Measurements from ENCODE around the gene AGPAT3.

The AGPAT3 gene

GRCh38 chr21:43835861-43836260, 29.2 kb upstream of the AGPAT3 start:
- ChIA-PET CTCF (no interaction called here), POLR2A (no interaction called here)
- Histone ChIP-seq H3K4me3 (ENCODE audit: low read depth, low read length) (no peak overlapping the region), H3K4me1 (ENCODE audit: control insufficient read depth, insufficient read depth, low read length) (no peaks in the 10 kb centered on the region), H3K9me3 (ENCODE audit: control insufficient read depth, insufficient read depth, low read depth, low read length) (no peaks in the 10 kb centered on the region), H3K36me3 (ENCODE audit: control insufficient read depth in 2 of 2, insufficient read depth in 1 of 2, low read length in 2 of 2) (no peaks in the 10 kb centered on the region), H3K27ac (ENCODE audit: extremely low read depth, low read depth, low read length) (no peak overlapping the region)
- TF ChIP-seq YY2 (tag by site-specific recombination; IDR thresholded peaks at IDR 0.05) (no peak), GLI2 (tag by site-specific recombination; IDR thresholded peaks at IDR 0.05; ENCODE audit: borderline replicate concordance, low read depth) (no peak), ZBTB7A (tag by site-specific recombination; IDR thresholded peaks at IDR 0.05; ENCODE audit: low read depth) (no peak), ZBTB17 (tag by site-specific recombination; IDR thresholded peaks at IDR 0.05) (no peak), ZNF2 (tag by site-specific recombination; IDR thresholded peaks at IDR 0.05) (no peak), KLF7 (tag by site-specific recombination; IDR thresholded peaks at IDR 0.05; ENCODE audit: borderline replicate concordance) (no peak), RBAK (tag by site-specific recombination; IDR thresholded peaks at IDR 0.05) (no peak), ZNF423 (tag by site-specific recombination; IDR thresholded peaks at IDR 0.05) (no peak), ZNF324 (tag by site-specific recombination; IDR thresholded peaks at IDR 0.05) (no peak), KLF1 (tag by site-specific recombination; IDR thresholded peaks at IDR 0.05) (no peak), ZNF792 (tag by site-specific recombination; IDR thresholded peaks at IDR 0.05) (no peak), ZBTB8A (tag by site-specific recombination; IDR thresholded peaks at IDR 0.05) (no peak), ZNF830 (tag by site-specific recombination; IDR thresholded peaks at IDR 0.05; ENCODE audit: low read depth) (no peak), GLI4 (tag by site-specific recombination; IDR thresholded peaks at IDR 0.05) (no peak), SALL2 (tag by site-specific recombination; IDR thresholded peaks at IDR 0.05; ENCODE audit: borderline replicate concordance) (no peak), ZNF211 (tag by site-specific recombination; IDR thresholded peaks at IDR 0.05; ENCODE audit: low read depth) (no peak)
- TF ChIP-seq, protein P1, sequence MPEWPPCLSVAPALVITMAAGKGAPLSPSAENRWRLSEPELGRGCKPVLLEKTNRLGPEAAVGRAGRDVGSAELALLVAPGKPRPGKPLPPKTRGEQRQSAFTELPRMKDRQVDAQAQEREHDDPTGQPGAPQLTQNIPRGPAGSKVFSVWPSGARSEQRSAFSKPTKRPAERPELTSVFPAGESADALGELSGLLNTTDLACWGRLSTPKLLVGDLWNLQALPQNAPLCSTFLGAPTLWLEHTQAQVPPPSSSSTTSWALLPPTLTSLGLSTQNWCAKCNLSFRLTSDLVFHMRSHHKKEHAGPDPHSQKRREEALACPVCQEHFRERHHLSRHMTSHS (tag by site-specific recombination; IDR thresholded peaks at IDR 0.05) = no peak
- TF ChIP-seq, protein P2, sequence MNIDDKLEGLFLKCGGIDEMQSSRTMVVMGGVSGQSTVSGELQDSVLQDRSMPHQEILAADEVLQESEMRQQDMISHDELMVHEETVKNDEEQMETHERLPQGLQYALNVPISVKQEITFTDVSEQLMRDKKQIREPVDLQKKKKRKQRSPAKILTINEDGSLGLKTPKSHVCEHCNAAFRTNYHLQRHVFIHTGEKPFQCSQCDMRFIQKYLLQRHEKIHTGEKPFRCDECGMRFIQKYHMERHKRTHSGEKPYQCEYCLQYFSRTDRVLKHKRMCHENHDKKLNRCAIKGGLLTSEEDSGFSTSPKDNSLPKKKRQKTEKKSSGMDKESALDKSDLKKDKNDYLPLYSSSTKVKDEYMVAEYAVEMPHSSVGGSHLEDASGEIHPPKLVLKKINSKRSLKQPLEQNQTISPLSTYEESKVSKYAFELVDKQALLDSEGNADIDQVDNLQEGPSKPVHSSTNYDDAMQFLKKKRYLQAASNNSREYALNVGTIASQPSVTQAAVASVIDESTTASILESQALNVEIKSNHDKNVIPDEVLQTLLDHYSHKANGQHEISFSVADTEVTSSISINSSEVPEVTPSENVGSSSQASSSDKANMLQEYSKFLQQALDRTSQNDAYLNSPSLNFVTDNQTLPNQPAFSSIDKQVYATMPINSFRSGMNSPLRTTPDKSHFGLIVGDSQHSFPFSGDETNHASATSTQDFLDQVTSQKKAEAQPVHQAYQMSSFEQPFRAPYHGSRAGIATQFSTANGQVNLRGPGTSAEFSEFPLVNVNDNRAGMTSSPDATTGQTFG (tag by site-specific recombination; IDR thresholded peaks at IDR 0.05; ENCODE audit: borderline replicate concordance) = no peak

DNA sequence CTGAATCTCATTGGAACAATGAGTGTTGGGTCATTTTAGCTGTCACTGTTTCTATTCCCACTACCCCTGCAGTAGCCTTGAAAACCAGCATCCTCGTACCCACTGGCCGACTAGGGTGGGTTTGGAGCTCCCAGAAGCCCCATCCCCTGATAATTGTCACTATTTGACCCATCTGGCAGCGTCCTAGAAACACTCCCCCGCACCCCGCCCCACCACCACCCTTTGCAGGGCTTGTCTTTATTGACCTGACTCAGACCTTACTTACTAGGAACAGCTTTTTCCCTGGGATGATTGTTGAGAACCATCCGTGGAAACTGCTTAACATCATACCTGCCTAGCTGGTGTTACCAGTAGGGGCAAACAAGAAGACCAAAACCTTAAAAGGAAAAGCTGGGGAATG, 28.4 kb upstream of the AGPAT3 start:
- ChIA-PET POLR2A (no interaction called here), CTCF (interaction anchor here (0.6 to 1.5 kb wide), 3 partner anchors 14 to 139 kb away, joined by 3 to 5 read pairs (median 3); no protein-coding TSS in a partner anchor)
- Histone ChIP-seq H3K27ac (ENCODE audit: extremely low read depth, low read depth, low read length) (no peak overlapping the region), H3K4me3 (ENCODE audit: low read depth, low read length) (no peak overlapping the region), H3K36me3 (ENCODE audit: control insufficient read depth in 2 of 2, insufficient read depth in 1 of 2, low read length in 2 of 2) (no peaks in the 10 kb centered on the region), H3K9me3 (ENCODE audit: control insufficient read depth, insufficient read depth, low read depth, low read length) (no peaks in the 10 kb centered on the region), H3K4me1 (ENCODE audit: control insufficient read depth, insufficient read depth, low read length) (no peaks in the 10 kb centered on the region)
- TF ChIP-seq, protein P3, sequence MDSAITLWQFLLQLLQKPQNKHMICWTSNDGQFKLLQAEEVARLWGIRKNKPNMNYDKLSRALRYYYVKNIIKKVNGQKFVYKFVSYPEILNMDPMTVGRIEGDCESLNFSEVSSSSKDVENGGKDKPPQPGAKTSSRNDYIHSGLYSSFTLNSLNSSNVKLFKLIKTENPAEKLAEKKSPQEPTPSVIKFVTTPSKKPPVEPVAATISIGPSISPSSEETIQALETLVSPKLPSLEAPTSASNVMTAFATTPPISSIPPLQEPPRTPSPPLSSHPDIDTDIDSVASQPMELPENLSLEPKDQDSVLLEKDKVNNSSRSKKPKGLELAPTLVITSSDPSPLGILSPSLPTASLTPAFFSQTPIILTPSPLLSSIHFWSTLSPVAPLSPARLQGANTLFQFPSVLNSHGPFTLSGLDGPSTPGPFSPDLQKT (IDR thresholded peaks at IDR 0.05; ENCODE audit: borderline replicate concordance, low read depth, low read length) = no peak
- TF ChIP-seq WT1 (tag by site-specific recombination; IDR thresholded peaks at IDR 0.05) (no peak), SETDB1 (IDR thresholded peaks at IDR 0.05; ENCODE audit: insufficient read length, low read length) (no peak), ZNF510 (tag by site-specific recombination; IDR thresholded peaks at IDR 0.05; ENCODE audit: insufficient replicate concordance) (no peak), SCRT1 (tag by site-specific recombination; IDR thresholded peaks at IDR 0.05; ENCODE audit: borderline replicate concordance) (no peak), ZNF785 (tag by site-specific recombination; IDR thresholded peaks at IDR 0.05) (no peak), ZNF239 (tag by site-specific recombination; IDR thresholded peaks at IDR 0.05) (no peak), ZSCAN16 (tag by site-specific recombination; IDR thresholded peaks at IDR 0.05) (no peak), ZNF175 (tag by site-specific recombination; IDR thresholded peaks at IDR 0.05) (no peak), ZNF202 (tag by site-specific recombination; IDR thresholded peaks at IDR 0.05; ENCODE audit: borderline replicate concordance) (no peak), ZIC2 (tag by site-specific recombination; IDR thresholded peaks at IDR 0.05) (no peak), ZNF561 (tag by site-specific recombination; IDR thresholded peaks at IDR 0.05; ENCODE audit: borderline replicate concordance) (no peak)
- TF ChIP-seq, protein P4, sequence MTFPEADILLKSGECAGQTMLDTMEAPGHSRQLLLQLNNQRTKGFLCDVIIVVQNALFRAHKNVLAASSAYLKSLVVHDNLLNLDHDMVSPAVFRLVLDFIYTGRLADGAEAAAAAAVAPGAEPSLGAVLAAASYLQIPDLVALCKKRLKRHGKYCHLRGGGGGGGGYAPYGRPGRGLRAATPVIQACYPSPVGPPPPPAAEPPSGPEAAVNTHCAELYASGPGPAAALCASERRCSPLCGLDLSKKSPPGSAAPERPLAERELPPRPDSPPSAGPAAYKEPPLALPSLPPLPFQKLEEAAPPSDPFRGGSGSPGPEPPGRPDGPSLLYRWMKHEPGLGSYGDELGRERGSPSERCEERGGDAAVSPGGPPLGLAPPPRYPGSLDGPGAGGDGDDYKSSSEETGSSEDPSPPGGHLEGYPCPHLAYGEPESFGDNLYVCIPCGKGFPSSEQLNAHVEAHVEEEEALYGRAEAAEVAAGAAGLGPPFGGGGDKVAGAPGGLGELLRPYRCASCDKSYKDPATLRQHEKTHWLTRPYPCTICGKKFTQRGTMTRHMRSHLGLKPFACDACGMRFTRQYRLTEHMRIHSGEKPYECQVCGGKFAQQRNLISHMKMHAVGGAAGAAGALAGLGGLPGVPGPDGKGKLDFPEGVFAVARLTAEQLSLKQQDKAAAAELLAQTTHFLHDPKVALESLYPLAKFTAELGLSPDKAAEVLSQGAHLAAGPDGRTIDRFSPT (tag by site-specific recombination; IDR thresholded peaks at IDR 0.05) = no peak
